Erythroblast (primary cell): ENCODE data around the gene CXCL6.

Experiments
- GATA1 ChIP-seq: IDR thresholded peaks from 2 replicates; pipeline ENCODE4 v1.6.1; 2011; ENCODE audit warnings: low read depth, mild to moderate bottlenecking, control low read depth, low read length, moderate library complexity
- POLR2A ChIP-seq: IDR thresholded peaks from 2 replicates; pipeline ENCODE4 v1.6.1; 2011; ENCODE audit warnings: mild to moderate bottlenecking, low read length

GRCh38 chr4:73814679-73815078 lies 21.8 kb upstream of the CXCL6 start:
- TF ChIP-seq POLR2A: no peak
- TF ChIP-seq GATA1: no peak
